Subcutaneous adipose tissue (tissue), 4 donors: ENCODE measurements around the gene CRISPLD2. TPM values are rescaled to one million over a fixed set of nuclear protein-coding genes. Genes with fewer than 3 reads are reported as not detected.

Source experiments
- total RNA-seq, 4 donors: library from RNA; depleted of rRNA; stranded (reverse); fragments of >200 nt; gene quantifications; one replicate each; pipeline ENCODE4 v1.1.0, GENCODE V29; 2016
- TF ChIP-seq, protein P1 (sequence below): fragments of 450-650 bp; IDR thresholded peaks from one replicate; pipeline ENCODE4 v1.5.1; 2016; ENCODE audit warnings: low read depth, mild to moderate bottlenecking, control low read depth, antibody characterized with exemption, moderate library complexity

Gene CRISPLD2
- total RNA-seq, 4 donors from 2014 or later = 66.0 to 160 (median 116) TPM

DNA sequence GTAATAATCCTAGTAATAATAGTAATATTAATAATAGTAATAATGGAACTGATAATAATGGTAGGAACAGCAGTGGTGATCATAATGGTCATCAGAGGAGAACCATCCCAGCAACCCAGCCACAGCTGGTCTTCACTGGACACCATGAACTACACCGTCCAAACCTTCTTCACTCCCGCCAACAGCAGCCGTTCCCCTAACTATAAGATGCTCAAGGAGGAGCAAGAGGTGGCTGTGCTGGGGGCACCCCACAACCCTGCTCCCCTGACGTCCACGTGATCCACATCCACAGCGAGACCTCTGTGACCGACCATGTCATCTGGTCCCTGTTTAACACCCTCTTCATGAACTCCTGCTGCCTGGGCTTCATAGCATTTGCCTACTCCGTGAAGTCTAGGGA is 100.5 kb downstream of the CRISPLD2 start:
- TF ChIP-seq, protein P1, sequence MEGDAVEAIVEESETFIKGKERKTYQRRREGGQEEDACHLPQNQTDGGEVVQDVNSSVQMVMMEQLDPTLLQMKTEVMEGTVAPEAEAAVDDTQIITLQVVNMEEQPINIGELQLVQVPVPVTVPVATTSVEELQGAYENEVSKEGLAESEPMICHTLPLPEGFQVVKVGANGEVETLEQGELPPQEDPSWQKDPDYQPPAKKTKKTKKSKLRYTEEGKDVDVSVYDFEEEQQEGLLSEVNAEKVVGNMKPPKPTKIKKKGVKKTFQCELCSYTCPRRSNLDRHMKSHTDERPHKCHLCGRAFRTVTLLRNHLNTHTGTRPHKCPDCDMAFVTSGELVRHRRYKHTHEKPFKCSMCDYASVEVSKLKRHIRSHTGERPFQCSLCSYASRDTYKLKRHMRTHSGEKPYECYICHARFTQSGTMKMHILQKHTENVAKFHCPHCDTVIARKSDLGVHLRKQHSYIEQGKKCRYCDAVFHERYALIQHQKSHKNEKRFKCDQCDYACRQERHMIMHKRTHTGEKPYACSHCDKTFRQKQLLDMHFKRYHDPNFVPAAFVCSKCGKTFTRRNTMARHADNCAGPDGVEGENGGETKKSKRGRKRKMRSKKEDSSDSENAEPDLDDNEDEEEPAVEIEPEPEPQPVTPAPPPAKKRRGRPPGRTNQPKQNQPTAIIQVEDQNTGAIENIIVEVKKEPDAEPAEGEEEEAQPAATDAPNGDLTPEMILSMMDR = no peak

DNA sequence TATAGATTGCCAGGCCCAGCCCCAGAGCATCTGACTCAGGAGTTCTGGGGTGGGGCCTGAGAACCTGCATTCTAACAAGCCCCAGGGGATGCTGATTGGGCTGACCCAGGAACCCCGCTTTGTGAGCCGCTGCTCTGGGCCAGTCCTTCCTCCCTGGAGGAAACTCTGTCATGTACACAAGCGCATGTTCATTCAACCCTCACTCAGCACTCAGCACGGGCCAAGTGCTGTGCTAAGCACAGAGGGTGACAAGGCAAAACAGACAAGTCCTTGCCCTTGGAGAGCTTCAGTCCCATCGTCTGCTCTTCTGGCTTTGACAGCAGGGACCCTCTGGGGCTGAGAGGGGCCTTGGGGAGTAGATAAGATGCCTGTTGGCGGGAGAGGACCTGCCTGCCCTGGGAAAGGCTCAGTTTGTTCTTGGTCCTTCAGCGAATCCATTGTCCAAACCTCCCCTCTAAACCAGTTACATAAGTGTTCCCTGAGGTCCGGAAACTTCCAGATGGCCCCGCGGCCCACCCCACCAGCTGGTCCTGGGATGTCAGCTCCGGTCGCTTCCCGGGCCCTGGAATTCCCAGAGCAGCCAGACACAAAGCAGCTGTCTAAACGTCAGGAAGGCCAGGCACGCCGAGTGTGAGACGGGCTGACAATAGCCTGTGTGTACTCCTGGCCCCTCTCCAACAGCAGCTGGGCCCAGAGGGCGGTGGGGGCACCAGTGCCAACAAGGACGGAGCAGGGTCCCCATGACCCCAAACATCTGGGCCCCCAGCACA is 102.8 kb downstream of the CRISPLD2 start:
- TF ChIP-seq, protein P1 = no peak

DNA sequence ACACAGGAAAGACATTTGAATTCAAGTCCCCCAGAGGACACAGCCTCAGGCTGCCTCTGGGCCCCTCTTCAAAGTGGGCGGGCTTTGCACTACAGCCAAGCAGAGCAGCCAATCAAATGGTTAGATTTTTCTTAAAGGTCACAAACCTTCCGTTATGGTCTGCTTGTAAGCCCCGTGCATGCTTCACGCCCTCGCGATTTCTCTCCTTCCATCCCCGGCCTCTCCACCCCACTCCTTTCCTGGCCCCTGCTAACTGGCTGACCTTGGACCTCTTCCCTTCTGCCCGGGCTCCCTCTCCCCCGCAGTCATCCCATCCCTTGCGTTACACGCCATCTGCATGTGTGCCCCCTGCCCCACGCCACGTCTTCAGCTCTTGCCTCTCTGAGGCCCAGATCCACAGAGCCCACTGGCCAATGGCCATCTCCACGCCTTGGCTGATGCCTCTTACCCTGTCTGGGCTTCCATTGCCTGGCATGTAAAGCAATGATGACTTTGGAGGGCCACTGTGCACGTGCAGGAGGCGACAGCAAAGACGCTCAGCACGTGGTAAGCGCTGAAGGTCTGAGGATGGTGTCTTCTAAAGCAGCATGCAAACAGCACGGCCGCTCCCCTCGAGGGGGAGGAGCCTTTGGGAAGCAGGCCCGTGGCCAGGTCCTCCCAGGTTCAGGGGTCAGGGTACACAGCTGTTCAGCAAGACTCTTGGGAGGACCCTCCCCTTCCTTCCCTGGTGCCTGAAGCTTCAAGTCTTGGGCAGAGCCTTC is 104.7 kb downstream of the CRISPLD2 start:
- TF ChIP-seq, protein P1 = no peak

DNA sequence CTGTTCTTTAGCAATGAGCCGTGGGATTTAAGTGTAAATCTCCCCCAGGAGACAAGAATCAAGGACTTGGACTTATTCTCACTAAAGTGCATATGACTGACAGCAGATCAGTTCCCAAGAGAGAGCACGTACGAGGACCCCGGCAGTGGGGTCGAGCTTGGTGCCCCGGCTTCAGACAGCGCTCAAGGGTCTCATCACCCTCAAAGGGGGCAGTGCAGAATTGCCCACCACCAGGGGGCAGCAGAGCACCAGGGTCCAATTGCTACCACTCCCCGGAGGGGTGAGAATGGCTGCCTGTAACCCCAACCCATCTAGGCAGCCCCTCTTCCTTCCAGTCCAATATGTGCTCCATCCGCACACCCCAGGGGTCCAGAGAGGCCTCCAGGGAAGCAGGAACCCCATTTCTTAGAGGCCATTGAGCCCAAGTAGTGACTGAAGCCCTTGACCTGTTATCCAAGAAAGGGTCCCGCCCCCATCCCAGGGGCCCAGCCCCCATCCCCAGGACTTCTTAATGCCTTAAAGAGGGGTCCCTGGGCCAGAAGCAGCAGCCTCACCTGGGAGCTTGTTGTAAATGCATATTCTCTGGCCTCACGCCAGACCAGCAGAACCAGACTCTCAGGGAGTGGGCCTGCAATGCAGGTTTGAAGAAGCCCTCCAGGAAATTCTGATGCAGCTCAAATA is 105.4 kb downstream of the CRISPLD2 start:
- TF ChIP-seq, protein P1 = no peak

DNA sequence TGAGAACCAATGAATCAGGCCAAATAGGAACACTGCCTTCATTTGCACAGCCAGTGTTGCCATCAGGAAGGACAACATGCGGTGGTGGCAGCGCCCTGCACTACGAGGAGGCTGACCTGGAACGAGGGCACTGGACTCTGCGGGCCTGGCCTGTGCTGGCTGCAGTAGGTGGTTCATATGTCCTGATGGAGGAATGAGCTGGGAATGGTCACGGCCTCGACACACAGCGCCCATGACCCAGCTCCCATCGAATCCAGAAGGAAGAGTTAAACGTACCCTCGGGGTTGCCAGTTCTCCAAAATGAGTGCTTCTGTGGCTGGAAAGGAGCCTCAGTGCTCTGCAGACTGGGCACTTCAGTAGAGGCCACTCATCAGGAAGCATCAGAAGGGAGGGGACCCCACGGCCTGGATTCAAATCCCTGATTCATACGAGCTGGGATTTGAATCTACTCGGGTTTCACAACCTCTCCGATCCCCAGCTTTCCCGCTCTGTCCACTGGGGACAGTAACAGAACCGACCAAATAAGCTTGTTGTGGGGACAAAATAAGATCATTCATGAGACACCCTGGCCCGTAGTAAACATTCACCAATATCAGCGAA is 106.1 kb downstream of the CRISPLD2 start:
- TF ChIP-seq, protein P1 = no peak

DNA sequence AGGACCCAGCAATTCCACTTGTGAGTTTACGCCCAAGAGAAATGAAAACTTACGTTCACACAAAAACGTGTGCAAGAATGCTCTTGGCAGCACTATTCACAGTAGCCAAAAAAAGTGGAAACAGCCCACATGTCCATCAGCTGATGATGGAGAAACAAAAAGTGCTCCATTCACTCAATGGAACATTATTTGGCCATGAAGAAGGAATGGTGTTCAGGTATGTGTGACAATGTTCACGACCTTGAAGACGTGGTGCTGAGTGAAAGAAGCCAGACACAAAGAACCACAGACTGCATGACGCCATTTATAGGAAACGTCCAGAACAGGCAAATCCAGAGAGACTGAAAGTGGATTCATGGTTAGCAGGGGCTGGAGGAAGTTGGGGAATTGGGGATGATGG is 106.7 kb downstream of the CRISPLD2 start:
- TF ChIP-seq, protein P1 = no peak
